Activated CD4-positive, alpha-beta T cell treated with anti-CD3 and anti-CD28 coated beads, Interleukin-2, Interleukin-6, amounts not matched to agents 100 ng/mL and 50 ng/mL, durations not matched to agents 16 hours and 8 hours (primary cell): ENCODE results near the gene MMEL1.
"Not testable (repeated sequence)": the region's sequence is repeated elsewhere in the genome, so short reads cannot be mapped to it uniquely, and the experiment has no call there.

Experiments
- DNase-seq: peaks from one replicate; pipeline ENCODE4 v3.0.0-alpha.2; 2020

The MMEL1 gene

GRCh38 chr1:2568187-2568816 is 64.5 kb downstream of the MMEL1 start:
- DNase-seq, result not testable (repeated sequence)

DNA sequence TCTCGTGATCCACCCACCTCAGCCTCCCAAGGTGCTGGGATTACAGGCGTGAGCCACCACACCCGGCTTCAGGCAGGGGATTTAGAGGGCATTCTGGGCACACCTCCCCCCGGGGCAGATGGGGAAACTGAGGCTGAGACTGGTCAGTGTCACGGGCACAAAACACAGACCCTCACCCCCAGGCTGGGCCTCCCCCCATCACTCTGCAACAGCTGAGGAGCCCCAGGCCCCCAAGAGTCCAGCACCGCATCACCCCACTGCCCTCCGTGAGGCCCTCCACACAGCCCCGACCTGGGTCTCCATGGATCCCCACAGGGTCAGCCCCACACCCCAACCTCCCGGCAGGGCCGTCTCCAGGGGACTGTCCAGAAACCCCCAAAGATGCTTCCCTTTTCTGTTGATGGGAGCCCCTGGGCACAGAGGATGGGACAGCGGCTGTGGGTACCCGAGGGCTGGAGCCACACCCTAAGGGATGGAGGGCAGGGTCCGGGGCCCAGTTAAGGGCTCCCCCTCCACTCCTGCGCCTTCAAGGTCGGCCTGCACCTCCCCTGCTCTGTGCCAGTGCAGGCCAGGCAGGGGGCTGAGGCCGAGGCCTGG is 65.6 kb downstream of the MMEL1 start:
- no peak for DNase-seq

- DNase-seq, result no peak
Observed at GRCh38 chr1:2566101-2567045, 66.4 kb downstream of the MMEL1 start.

- DNase-seq, result no peak
Observed at GRCh38 chr1:2564815-2565374, 67.9 kb downstream of the MMEL1 start.

DNA sequence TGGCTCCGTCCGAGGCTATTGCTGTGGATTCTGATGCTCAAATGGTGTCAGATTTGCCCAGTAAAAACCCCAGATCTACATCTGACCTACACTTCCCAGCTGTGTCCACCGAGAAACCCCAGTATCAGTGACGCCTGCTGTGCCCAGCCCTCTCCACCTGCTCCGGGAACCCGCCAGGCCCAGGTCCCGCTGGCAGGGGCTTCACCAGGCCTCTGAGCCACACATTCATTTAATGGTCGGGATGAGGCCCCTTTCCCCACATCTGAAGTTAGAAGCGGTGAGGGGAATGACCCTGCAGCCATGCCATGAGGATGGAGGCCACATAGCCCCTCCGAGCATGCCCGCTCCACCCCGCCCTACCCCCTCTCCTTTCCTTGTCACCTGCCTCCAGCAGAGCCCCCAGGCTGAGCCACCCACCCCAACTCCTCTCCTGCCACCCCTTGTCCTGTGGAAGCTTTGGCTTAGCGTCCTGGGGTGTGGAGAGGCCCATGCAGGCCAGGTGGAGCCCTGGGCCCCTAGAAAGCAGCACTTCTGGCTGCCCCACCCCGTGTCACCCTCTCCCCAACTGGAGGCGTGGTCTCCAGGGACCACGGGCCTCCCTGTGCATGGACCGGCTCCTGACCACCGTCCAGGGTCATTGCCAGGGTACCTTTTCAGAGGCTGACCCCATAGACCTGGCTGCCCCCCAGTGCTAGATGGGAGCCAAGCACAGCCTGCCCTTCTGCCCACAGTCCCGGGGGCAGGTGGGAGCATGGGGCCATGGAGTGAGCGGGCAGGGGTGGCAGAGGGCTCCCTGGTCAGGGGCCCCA is 68.6 kb downstream of the MMEL1 start:
- DNase-seq, result no peak

DNA sequence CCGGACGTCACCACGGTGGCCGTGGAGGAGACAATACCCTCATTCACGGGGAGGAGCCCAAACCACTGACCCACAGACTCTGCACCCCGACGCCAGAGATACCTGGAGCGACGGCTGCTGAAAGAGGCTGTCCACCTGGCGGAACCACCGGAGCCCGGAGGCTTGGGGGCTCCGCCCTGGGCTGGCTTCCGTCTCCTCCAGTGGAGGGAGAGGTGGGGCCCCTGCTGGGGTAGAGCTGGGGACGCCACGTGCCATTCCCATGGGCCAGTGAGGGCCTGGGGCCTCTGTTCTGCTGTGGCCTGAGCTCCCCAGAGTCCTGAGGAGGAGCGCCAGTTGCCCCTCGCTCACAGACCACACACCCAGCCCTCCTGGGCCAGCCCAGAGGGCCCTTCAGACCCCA is 69.6 kb downstream of the MMEL1 start:
- no peak for DNase-seq

GRCh38 chr1:2561898-2562895 is 70.6 kb downstream of the MMEL1 start:
- no peak for DNase-seq

- no peak for DNase-seq
Observed at GRCh38 chr1:2561446-2561845, 71.4 kb downstream of the MMEL1 start.

DNA sequence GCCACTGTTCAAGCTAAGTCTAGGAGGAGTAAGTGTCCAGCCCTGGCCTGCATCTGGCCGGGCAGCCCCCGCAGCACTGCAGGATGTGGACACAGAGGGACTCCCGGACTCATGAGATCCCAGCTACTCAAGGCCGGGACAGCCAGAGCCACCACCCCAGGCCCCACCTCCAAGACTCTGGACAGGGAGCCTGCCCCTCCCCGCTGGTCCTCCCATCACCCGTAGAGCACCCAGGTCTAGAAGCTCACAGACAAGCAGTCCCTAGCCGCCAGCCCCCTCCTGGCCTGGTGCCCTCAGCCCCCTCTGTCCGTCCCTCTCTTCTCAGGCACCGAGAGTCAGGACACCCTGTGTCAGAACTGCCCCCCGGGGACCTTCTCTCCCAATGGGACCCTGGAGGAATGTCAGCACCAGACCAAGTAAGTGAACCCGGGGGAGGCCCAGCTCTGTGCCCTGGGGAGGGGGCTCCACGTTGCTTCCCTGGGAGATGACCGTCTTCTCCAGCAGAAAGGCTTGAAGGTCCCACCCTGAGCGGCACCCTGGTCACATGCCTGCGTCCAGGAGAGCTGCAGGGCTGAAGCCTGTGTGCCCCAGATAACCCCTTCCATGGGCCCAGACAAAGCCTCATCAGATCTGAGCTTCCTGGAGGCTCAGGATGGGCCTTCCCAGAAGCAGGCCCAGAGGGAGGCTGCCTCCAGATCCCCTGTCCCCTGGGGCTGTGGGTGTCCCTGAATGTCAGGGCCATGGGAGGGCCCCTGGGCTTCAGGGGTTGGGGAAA is 72.3 kb downstream of the MMEL1 start:
- DNase-seq, result no peak

DNA sequence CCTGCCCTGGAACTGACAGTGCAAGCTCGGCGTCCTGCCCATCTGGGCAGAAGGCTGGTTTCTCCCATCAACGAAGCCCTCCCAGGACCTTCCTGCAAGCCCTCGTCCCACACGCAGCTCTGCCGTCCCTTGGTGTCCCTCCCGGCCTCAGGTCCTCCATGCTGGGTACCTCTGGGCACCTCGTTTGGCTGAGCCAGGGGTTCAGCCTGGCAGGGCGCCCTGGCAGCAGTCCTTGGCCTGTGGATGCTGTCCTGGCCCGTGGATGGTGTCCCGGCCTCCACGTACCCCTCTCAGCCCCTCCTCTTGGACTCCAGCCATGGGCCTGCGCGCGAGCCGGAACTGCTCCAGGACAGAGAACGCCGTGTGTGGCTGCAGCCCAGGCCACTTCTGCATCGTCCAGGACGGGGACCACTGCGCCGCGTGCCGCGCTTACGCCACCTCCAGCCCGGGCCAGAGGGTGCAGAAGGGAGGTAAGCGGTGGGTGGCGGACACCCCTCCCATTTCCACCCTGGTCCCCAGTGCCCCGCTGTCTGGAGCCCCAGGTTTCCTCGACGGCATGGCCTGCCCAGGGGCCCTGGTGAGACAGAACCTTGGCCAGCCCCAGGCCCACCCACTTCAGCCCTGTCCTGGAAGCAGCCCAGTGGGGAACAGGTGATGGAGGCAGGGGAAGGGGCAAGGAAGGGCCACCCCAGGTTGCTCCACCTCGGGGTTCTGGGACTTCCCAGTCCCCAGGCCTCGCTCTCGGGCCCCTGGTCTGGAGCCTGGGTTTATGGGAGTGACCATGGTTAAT is 73.1 kb downstream of the MMEL1 start:
- DNase-seq, result no peak

- DNase-seq, result no peak
Observed at GRCh38 chr1:2558861-2559260, 74.0 kb downstream of the MMEL1 start.

DNA sequence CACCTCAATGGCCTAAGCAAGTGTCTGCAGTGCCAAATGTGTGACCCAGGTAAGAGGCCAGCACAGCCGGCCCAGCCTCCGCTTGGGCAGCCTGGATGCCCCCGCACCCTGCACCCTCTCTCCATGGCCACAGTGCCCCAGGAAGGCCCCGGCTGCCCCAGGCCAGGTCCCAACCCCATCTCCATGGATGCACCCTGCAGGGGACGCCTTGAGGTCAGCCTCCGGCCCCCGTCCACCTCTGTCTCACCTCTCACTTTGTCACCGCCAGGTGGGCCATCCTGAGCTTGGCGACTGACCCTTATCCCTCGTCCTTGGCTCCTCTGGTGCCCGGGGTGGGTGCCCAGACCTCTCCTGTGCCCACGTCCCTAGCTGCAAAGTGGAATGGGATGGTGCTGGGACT is 74.4 kb downstream of the MMEL1 start:
- DNase-seq, result no peak

DNA sequence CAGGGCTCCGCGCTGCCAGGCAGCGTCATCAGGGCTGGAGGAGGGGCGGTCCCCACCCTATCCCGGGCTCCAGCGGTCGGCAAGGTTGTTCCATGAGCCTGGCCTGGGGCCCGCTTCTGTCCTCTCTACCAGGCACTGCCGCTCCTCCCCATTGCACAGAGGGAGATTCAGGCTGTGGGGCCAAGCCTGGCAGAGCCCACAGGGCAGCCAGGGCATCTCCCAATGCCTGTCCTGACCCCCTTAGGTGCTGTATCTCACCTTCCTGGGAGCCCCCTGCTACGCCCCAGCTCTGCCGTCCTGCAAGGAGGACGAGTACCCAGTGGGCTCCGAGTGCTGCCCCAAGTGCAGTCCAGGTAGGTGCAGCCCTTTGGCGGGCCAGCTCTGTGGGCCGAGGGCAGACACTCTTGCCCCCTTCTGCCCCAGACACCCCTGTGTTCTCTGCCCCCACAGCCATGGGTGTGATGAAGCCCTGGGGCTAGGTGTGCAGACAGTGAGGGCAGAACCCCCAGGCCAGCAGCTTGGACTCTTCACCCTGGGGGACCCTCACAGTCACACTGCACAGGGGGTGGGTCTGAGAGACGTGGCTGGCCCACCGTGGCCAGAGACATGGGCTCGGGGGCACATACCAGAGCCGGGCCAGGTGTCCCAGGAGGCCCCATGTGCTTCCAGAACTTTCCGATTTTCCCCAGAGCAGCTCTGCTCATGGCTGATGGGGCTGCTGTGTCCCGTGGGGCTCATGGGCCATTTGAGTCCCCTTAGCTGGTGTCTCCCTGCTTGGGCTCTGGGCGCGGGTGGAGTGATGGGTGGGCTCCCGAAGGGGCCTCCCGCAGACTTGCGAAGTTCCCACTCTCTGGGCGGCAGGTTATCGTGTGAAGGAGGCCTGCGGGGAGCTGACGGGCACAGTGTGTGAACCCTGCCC is 75.1 kb downstream of the MMEL1 start:
- DNase-seq, result no peak

- DNase-seq, result peak; percentile 67
Observed at GRCh38 chr1:2556678-2557481, 75.9 kb downstream of the MMEL1 start.

GRCh38 chr1:2556277-2556677 is 76.5 kb downstream of the MMEL1 start, which contains the start of gene TNFRSF14:
Gene TNFRSF14, plus strand, starts transcription at chr1:2556371. Its CDS starts 294 bp downstream, at chr1:2556665.
- peak; percentile 78 for DNase-seq

- peak; percentile 89 for DNase-seq
Observed at GRCh38 chr1:2555634-2556276, 77.1 kb downstream of the MMEL1 start.
